ENCODE measurements around the gene KLF1.
A peak's percentile ranks its signal among the peaks of the same experiment; 100 is the strongest.
"Not testable (repeated sequence)": the region's sequence is repeated elsewhere in the genome, so short reads cannot be mapped to it uniquely, and the experiment has no call there.

The KLF1 gene

DNA sequence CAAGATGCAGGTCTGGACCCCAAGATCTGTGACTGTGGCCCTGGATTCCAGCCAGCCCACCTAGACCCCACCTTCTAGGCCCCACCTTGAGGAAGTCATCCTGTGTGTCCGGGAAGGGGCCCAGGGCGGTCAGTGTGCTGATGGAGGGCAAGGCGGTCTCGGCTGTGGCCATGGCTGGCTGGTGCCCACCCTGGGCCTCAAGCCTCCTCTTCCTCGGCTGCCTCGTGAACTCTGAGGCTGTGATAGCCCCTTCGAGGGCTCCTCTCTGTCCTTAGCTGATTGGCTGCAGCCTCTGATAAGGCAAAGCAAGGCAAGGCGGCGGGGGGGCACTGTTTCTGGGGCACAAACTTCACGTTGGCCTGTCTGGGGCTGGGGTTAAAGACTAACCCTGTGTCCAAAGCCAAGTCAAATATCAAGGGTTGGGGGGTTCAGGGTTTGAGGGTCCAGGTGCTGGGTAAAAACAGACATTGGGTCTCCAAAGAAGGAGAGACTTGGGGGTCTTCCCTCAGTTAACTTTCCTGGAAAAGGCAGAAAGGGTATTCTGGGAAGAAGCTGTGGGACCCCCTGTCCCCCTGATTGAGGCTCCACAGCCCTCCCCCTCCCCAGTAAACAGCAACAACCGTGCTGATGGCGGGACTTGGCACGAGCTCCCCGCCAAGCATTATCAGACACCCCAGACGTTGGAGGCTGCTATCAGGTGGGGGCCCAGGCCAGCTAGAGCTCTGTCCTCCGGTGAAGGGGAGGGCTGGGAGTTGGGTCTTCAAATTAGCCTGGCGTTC lies at the start of gene KLF1:
Gene KLF1, minus strand, starts transcription at position 233 of the 779 bp plus-strand sequence. Its CDS starts 61 bp downstream, at position 172.
- Mint-ChIP-seq H3K36me3 (ENCODE audit: low read depth) (peaks cover 12% of the 10 kb centered on the region), H3K4me3 (peak within 1 kb of the TSS; percentile 86), H3K27me3 (peaks cover 15% of the 10 kb centered on the region), H3K27ac (peak within 1 kb of the TSS; percentile 17), H3K4me1 (ENCODE audit: low read depth) (peaks cover 60% of the 10 kb centered on the region), H3K9me3 (peaks cover 7% of the 10 kb centered on the region)
- intact Hi-C loops (cut with micrococcal nuclease): no loop called here

DNA sequence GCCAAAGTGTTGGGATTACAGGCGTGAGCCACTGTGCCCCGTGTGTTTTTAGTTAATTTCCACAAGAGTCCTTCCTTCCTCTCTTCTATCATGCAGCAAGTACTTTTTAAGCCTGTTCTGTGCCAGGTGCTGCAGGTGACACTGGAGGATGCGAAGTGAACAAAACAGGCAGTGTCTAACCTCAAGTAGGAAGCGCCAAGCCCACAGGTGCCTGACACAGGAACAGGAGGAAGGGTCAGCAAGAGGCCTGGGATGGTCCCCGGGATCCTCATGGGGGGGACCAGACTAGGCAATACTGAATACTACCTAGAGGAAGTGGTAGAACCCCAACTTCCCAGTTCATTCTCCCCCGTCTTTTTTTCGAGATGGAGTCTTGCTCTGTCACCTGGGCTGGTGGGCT lies 49.6 kb upstream of the KLF1 start:
- peaks cover 65% of the 10 kb centered on the region for H3K4me1 Mint-ChIP-seq (ENCODE audit: low read depth)
- intact Hi-C loops (cut with micrococcal nuclease): no loop called here
- H3K27ac Mint-ChIP-seq: peak overlapping the region; percentile 95
- no peaks in the 10 kb centered on the region for H3K9me3 Mint-ChIP-seq
- no peaks in the 10 kb centered on the region for H3K27me3 Mint-ChIP-seq
- H3K4me3 Mint-ChIP-seq: peak overlapping the region; percentile 94
- H3K36me3 Mint-ChIP-seq (ENCODE audit: low read depth): peaks cover 46% of the 10 kb centered on the region

DNA sequence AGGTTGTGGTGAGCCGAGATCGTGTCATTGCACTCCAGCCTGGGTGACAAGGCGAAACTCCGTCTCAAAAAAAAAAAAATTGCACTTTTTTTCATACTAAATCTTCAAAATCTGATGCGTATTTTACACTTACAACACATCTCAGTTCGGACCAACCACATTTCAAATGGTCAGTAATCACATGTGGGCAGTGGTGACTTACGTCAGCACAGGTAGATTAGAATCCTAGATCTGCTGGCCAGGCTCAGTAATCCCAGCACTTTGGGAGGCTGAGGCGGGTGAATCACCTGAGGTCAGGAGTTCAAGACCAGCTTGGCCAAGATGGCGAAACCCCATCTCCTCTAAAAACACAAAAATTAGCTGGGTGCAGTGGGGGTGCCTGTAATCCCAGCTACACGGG lies 48.1 kb upstream of the KLF1 start:
- peaks cover 43% of the 10 kb centered on the region for H3K36me3 Mint-ChIP-seq (ENCODE audit: low read depth)
- H3K27ac Mint-ChIP-seq: no peak overlapping the region

DNA sequence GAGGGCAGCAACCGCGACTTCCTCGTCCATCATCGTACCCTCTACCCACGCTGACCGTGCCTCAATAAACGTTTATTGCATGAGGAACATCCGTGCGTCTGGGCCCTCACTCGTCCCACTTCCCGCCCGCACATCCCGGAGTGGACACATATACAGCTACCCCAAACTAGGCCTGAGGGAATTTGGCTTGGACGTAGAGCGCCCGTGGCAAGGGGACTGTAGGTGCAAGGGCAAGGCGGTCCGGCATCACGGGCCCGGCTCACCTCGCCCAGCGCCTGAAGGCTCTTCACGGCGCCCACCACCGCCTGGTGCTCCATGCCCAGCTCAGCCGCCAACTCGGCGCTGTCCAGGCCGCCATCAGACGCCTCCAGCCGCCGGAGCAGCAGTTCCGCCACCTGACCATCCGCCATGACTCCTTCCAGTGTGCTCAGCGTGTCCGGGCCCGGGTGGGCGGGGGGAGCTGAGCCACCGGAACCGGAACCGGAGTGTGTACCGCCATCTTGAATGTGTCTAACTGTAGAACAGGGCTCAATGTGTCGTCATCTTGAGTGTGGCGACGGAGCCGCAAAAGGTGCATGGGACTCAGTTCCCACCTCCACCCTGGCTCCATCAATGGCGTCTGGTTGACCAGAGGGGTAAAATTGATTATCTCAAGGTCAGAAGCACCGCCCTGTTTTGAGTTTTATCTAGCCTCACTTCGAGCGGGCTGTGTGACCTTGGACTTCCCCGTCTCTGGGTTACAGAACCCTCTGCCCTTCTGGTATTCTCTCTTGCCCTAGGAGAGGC lies 46.5 kb upstream of the KLF1 start, which contains the start of gene FARSA:
Gene FARSA, minus strand, starts transcription at position 425 of the 786 bp plus-strand sequence. Its CDS starts 15 bp downstream, at position 410.
- Mint-ChIP-seq H3K27me3 (no peaks in the 10 kb centered on the region), H3K9me3 (no peaks in the 10 kb centered on the region), H3K4me3 (peak within 1 kb of the TSS; percentile 96), H3K36me3 (ENCODE audit: low read depth) (peaks cover 43% of the 10 kb centered on the region), H3K27ac (peak within 1 kb of the TSS; percentile 93), H3K4me1 (ENCODE audit: low read depth) (peaks cover 51% of the 10 kb centered on the region)
- intact Hi-C loops (cut with micrococcal nuclease): loop anchor here (2.0 kb wide), 1 partner anchor 15 kb away; the partner anchor contains the start of gene SYCE2

More for the DNA sequence above, 48.1 kb upstream of the KLF1 start:
- Mint-ChIP-seq H3K4me1 (ENCODE audit: low read depth) (peaks cover 59% of the 10 kb centered on the region), H3K4me3 (no peak overlapping the region), H3K9me3 (no peaks in the 10 kb centered on the region), H3K27me3 (no peaks in the 10 kb centered on the region)
- intact Hi-C loops (cut with micrococcal nuclease): no loop called here

DNA sequence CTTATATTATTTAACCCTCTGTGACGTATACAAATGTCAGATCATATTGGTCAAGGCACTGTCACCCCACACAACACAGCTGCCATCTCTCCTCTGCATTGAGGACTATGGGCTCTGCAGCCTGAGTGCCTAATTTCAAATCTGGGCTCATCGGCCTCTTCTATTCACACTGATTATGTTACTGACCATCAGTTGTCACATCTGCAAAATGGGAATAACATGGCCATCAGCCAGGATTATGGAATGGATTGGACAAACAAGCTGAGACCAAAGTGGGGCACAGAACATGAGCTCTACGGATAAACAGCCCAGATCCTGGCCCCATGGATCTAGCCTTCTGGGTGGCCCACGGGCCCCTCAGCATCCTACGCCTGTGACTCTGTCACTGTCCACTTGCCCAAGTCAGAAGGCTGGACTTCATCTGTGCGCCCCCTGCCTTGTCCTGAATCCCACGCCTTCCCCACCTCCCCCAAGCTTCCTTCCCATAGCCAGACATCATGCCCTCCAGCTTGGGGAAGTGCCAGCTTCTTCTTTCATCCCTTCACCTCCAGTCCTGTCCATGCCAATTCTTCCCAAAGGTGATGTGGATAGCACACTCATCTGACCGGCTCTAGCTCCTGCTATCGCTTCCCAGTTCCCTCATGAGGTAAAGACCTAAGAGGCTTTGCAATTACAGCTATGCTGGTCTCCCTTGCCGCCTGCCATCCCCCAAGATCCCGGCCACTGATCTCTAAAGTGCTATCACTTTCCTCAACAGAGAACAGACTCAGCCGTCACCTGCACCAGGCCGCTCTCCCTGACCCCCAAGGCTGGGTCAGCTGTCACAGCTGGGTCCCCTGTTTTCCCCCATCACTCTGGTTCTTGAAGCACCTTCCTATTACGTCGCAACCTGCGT lies 45.6 kb upstream of the KLF1 start:
- no peaks in the 10 kb centered on the region for H3K9me3 Mint-ChIP-seq
- intact Hi-C loops (cut with micrococcal nuclease): loop anchor here (2.0 kb wide), 1 partner anchor 14 kb away; the partner anchor contains the start of gene SYCE2
- H3K4me3 Mint-ChIP-seq: peak overlapping the region; percentile 96
- peaks cover 47% of the 10 kb centered on the region for H3K4me1 Mint-ChIP-seq (ENCODE audit: low read depth)
- no peaks in the 10 kb centered on the region for H3K27me3 Mint-ChIP-seq
- H3K27ac Mint-ChIP-seq: peak overlapping the region; percentile 93
- peaks cover 49% of the 10 kb centered on the region for H3K36me3 Mint-ChIP-seq (ENCODE audit: low read depth)

DNA sequence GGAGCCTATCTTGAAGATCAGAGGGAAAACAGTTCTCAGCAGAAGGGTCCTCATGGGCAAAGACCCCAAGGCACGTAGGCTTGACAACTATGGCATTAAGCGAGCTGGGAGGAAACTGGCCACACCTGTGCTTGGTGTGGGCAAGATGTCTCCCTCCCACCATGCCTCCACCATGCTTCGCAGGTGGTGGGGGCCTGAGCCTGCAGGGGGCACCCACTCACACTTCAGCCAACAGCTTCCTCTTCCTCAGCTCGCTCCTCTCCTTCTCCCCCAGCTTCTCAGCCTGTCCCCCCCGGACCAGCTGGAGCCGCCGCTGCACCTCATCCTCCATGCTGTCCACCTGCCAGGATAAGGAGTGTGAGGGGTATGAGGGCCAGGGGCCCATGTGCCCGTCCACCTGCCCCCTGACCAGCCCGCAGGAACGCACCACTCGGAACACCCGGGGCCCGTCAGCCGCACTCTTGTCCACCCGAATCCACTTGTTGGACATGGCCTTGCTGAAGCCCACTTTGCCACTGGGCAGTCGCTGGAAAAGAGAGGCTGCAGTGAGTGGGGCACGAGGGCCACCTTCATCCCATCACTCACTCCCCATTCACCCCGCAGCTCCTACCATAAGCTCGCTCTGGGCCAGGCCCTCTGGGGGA lies 43.1 kb upstream of the KLF1 start:
- intact Hi-C loops (cut with micrococcal nuclease): no loop called here
- H3K4me3 Mint-ChIP-seq: no peak overlapping the region
- H3K27me3 Mint-ChIP-seq: no peaks in the 10 kb centered on the region
- H3K4me1 Mint-ChIP-seq (ENCODE audit: low read depth): peaks cover 34% of the 10 kb centered on the region
- no peaks in the 10 kb centered on the region for H3K9me3 Mint-ChIP-seq
- H3K27ac Mint-ChIP-seq: no peak overlapping the region
- H3K36me3 Mint-ChIP-seq (ENCODE audit: low read depth): peaks cover 74% of the 10 kb centered on the region

DNA sequence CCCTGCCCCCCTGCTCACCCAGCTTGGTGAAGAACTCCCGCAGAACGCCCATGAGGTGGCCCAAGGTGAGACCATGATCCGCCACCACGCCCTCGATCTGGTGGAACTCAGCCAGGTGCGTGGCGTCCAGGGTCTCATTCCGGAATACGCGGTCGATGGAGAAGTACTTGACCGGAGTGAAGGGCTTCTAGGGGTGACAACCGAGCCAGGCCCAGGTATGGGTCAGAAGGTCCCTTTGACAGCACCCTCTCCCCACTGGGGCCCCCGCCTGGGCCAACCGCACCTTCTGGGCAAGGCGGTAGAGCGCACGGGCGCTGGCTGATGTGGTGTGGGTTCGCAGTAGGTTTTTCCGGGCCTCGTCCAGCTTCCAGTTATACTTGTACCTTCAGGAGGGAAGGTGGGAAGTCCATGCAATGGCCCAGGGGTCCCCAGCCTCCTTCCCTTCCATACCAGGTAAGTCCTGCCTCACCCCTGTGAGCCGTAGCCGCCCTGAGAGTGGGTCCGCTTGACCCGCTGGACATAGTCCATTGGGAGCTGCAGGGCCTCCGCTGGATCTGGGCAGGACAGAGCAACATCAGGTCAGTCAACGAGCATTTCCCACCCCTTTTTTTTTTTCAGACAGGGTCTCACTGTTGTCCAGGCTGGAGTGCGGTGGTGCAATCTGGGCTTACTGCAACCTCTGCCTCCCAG lies 37.8 kb upstream of the KLF1 start:
- H3K4me3 Mint-ChIP-seq: no peak overlapping the region
- no peaks in the 10 kb centered on the region for H3K9me3 Mint-ChIP-seq
- no peaks in the 10 kb centered on the region for H3K4me1 Mint-ChIP-seq (ENCODE audit: low read depth)
- intact Hi-C loops (cut with micrococcal nuclease): no loop called here
- H3K36me3 Mint-ChIP-seq (ENCODE audit: low read depth): peaks cover 87% of the 10 kb centered on the region
- no peak overlapping the region for H3K27ac Mint-ChIP-seq
- H3K27me3 Mint-ChIP-seq: no peaks in the 10 kb centered on the region

DNA sequence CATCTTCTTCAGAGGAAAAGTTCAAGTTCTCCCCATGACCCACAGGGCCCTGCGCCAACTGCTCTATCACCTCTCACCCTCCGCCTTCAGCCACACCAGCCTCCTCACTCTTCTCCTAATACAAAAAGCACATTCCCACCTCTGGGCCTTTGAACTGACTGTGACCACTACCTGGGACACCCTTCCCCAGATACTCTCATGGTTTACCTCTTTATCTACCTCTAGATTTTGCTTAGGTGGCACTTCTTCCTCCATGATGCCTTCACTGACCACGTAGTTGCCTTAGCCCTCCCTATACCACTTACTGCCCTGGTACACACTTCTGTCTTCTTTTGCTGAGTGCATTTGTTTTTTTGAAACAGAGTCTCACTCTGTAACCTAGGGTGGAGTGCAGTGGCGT lies 36.0 kb upstream of the KLF1 start:
- H3K4me1 Mint-ChIP-seq (ENCODE audit: low read depth): peaks cover 16% of the 10 kb centered on the region
- H3K36me3 Mint-ChIP-seq (ENCODE audit: low read depth): peaks cover 69% of the 10 kb centered on the region
- no peak overlapping the region for H3K27ac Mint-ChIP-seq
- H3K9me3 Mint-ChIP-seq: no peaks in the 10 kb centered on the region
- no peak overlapping the region for H3K4me3 Mint-ChIP-seq
- H3K27me3 Mint-ChIP-seq: no peaks in the 10 kb centered on the region
- intact Hi-C loops (cut with micrococcal nuclease): no loop called here

DNA sequence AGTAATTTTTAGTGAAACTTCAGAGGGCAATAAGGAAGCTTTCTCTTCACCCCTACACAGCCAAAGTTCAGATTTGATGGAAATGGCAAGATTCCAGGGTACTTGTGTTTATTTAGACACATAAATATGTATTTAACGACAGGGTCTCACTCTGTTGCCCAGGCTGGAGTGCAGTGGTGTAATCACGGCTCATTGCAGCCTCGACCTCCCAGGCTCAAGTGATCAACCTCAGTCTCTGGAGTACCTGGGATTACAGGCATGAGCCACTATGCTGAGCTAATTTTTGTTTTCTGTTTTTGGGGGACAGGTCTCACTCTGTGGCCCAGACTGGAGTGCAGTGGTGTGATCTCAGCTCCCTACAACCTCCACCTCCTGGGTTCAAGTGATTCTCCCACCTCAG lies 34.0 kb upstream of the KLF1 start:
- peak overlapping the region; percentile 83 for H3K27ac Mint-ChIP-seq
- no peaks in the 10 kb centered on the region for H3K9me3 Mint-ChIP-seq
- H3K4me1 Mint-ChIP-seq (ENCODE audit: low read depth): peaks cover 17% of the 10 kb centered on the region
- no peak overlapping the region for H3K4me3 Mint-ChIP-seq
- no peaks in the 10 kb centered on the region for H3K27me3 Mint-ChIP-seq
- intact Hi-C loops (cut with micrococcal nuclease): no loop called here
- H3K36me3 Mint-ChIP-seq (ENCODE audit: low read depth): peaks cover 50% of the 10 kb centered on the region

DNA sequence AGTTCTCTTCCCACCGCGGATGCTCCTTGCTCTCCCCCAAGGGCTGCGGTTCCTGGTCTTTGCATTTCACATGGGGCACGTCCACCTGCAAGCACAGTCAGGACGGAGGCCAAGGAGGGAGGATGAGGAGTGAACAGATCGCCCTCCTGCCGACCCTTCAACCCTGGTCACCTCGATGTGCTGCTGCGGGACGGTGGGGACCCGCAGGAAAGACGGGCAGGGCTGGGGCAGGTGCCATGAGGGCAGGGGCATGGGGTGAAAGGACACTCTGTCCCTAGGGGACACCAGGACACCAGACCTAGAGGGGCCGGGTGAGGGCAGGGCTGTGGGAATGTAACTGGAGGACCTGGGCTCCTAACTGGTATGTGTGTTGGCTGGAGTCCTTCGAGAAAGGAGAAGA lies 31.3 kb upstream of the KLF1 start:
- Mint-ChIP-seq H3K4me1 (ENCODE audit: low read depth) (peaks cover 30% of the 10 kb centered on the region), H3K9me3 (no peaks in the 10 kb centered on the region), H3K36me3 (ENCODE audit: low read depth) (peaks cover 22% of the 10 kb centered on the region), H3K27ac (peak overlapping the region; percentile 83), H3K27me3 (no peaks in the 10 kb centered on the region), H3K4me3 (peak overlapping the region; percentile 38)
- intact Hi-C loops (cut with micrococcal nuclease): loop anchor here (2.0 kb wide), 1 partner anchor 15 kb away; the partner anchor contains the start of gene FARSA

DNA sequence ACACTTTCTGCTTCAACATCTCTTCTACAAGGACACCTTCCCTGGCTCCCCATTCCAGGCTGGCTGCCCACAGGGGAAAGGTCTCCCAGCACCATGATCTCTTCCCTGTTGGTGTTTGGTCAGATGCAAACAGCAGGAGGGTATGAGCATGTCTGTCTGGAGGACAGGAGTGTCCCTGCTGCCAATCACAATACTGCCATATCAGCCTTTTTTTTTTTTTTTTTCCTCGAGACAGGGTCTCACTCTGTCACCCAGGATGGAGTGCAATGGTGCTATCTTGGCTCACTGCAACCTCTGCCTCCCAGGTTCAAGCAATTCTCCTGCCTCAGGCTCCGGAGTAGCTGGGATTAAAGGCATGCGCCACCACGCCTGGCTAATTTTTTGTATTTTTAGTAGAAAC lies 28.9 kb upstream of the KLF1 start:
- intact Hi-C loops (cut with micrococcal nuclease); H3K9me3 Mint-ChIP-seq; H3K4me3 Mint-ChIP-seq; H3K27me3 Mint-ChIP-seq; H3K27ac Mint-ChIP-seq; H3K36me3 Mint-ChIP-seq (ENCODE audit: low read depth): not testable (repeated sequence)
- peaks cover 41% of the 10 kb centered on the region for H3K4me1 Mint-ChIP-seq (ENCODE audit: low read depth)

DNA sequence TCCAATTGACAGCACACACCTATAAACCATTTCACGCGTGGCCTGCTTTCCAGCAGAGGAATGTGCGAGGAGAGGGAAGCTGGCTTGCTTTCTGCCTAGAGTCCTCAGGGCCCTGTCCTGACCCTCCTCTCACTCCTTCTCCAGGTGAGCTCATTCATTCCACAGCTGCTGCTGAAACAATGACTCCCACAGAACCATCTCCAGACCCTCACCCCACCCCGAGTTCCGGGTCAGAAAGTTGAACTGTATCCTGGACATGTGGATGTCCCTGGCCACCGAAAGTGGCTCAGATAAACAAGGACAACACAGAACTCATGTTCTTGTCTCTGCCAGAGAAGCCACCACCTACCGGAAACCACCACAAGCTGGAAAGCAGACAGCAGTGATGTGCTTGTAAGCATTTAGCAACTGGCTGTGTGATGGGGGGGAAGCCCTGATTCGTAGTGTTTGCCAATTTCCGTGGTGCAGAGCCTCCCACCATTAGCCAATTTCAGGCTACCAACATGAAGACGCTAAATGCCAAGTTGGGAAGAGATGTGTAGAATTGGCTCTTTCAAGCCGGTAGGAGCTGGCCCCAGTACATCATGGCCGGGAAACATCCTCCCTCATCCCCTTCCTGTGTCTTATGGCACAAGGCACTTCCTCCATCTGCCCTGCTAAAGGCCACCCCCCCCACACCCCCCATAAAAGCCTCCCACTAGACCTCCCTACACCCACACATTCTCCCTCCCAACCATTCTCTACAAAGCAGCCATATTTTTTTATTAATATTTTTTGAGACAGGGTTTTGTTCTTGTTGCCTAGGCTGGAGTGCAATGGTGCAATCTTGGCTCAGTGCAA lies 27.1 kb upstream of the KLF1 start:
- no peaks in the 10 kb centered on the region for H3K27me3 Mint-ChIP-seq
- peak overlapping the region; percentile 71 for H3K27ac Mint-ChIP-seq
- no peaks in the 10 kb centered on the region for H3K36me3 Mint-ChIP-seq (ENCODE audit: low read depth)
- intact Hi-C loops (cut with micrococcal nuclease): no loop called here
- peaks cover 37% of the 10 kb centered on the region for H3K4me1 Mint-ChIP-seq (ENCODE audit: low read depth)
- no peak overlapping the region for H3K4me3 Mint-ChIP-seq
- H3K9me3 Mint-ChIP-seq: no peaks in the 10 kb centered on the region
